ENCODE data around the gene DOLK. TPM values are rescaled to one million over a fixed set of nuclear protein-coding genes. Genes with fewer than 3 reads are reported as not detected.
"Not testable (repeated sequence)": the region's sequence is repeated elsewhere in the genome, so short reads cannot be mapped to it uniquely, and the experiment has no call there.

Gene DOLK
- total RNA-seq, 1 experiment from 2014 or later: 20.1 TPM

DNA sequence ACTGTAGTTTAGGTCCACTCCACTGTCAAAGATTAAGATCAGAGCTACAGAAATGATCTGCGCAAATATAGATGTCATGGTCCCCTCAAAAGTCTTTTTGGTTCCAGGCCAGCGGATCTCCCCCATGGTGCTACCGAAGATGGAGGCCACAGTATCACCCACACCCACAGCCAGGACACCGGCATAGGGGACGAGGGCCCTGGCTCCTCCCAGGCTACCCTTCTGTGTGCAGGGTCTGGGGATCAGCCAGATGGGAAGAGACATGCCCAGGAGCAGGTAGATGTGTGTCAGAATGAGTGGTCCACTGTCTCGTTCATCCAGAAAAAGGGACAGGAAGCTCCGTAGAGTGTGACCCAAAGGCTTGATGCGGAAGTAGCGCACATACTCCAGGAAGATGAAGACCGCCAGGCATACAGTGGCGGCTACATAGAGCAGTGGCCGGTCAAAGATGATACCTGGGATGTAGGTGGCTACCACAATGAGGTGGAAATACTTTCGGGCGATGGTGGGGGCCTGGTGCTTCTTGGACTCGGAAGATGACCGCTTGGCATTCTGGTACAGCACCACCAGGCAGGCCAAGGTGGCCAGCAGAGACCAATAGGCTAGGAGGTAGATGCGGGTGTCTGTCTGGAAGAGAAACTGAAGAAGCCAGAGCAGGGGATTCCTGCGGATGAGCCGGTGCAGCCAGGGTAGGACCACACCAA is 1.5 kb downstream of the DOLK start:
- Histone ChIP-seq H3K18ac (ENCODE audit: insufficient read length, low read depth, low read length) (no peak overlapping the region), H3K14ac (ENCODE audit: insufficient read depth, low read length) (no peak overlapping the region), H2BK5ac (ENCODE audit: insufficient read length, low read length) (no peak overlapping the region), H3K23ac (ENCODE audit: insufficient read length, low read depth, low read length) (no peak overlapping the region), H2BK15ac (ENCODE audit: low read depth, low read length) (no peak overlapping the region), H4K5ac (ENCODE audit: insufficient read length, low read depth, low read length) (no peak overlapping the region), H3K9ac (ENCODE audit: extremely low read depth, insufficient read length, low read length) (no peak overlapping the region), H2AK5ac (ENCODE audit: insufficient read length, low read length) (no peak overlapping the region), H4K20me1 (ENCODE audit: control insufficient read depth, insufficient read depth, insufficient read length) (peaks cover 4% of the 10 kb centered on the region), H3K79me1 (ENCODE audit: insufficient read depth, low read depth, low read length, poor library complexity, severe bottlenecking) (no peaks in the 10 kb centered on the region), H2AFZ (ENCODE audit: low read length) (no peak overlapping the region), H3T11ph (ENCODE audit: low read length) (no peak overlapping the region), H3K9me3 (ENCODE audit: control insufficient read depth, low read depth, low read length) (no peaks in the 10 kb centered on the region), H2BK120ac (ENCODE audit: low read depth, low read length, poor library complexity, severe bottlenecking) (no peak overlapping the region), H3K4ac (ENCODE audit: low read depth, low read length) (no peak overlapping the region), H3K79me2 (ENCODE audit: insufficient read depth, low read length) (no peaks in the 10 kb centered on the region; the same call in 1 of the 2 replicates), H2BK20ac (ENCODE audit: low read depth, low read length, poor library complexity, severe bottlenecking) (no peak overlapping the region), H3K4me2 (ENCODE audit: insufficient read depth, insufficient read length, low read length) (peak overlapping the region; percentile 53), H2BK12ac (ENCODE audit: insufficient read length, low read depth, low read length) (no peak overlapping the region), H4K91ac (ENCODE audit: insufficient read length, low read depth, low read length) (no peak overlapping the region), H4K8ac (replicated peaks; ENCODE audit: insufficient read length, low read depth, low read length) (no peak overlapping the region), H3K27ac (ENCODE audit: insufficient read length, low read depth, low read length) (no peak overlapping the region), H3K4me1 (ENCODE audit: insufficient read depth, low read length) (peaks cover 4% of the 10 kb centered on the region; the same call in 1 of the 2 replicates), H3K23me2 (ENCODE audit: insufficient read length, low read depth, low read length, poor library complexity, severe bottlenecking) (peaks cover 12% of the 10 kb centered on the region), H3K56ac (ENCODE audit: insufficient read length, low read depth, low read length) (no peak overlapping the region), H3K27me3 (ENCODE audit: insufficient read depth, low read length) (no peaks in the 10 kb centered on the region)
- no peak for DNase-seq
- Mint-ChIP-seq H3K27me3 (ENCODE audit: low read depth) (peaks cover 2% of the 10 kb centered on the region; the same call in 1 of the 2 replicates), H3K27ac (peak overlapping the region in 1 of 3 experiments; percentile 12; a peak in 2 of 7 replicates), H3K9me3 (no peaks in the 10 kb centered on the region), H3K4me1 (peaks cover 11 to 17% of the 10 kb centered on the region in 2 experiments), H3K4me3 (peak overlapping the region; percentile 98 to 99), H3K36me3 (ENCODE audit: insufficient read depth in 1 of 3, low read depth in 3 of 3) (peaks cover 12 to 29% (median 20%) of the 10 kb centered on the region in 3 experiments; a peak in 6 of 7 replicates)
- no CpG with 5 or more reads among the region's 19 CpGs for WGBS (ENCODE audit: extremely low coverage, insufficient read length, low lambda C conversion rate)
- TF ChIP-seq, protein P1, sequence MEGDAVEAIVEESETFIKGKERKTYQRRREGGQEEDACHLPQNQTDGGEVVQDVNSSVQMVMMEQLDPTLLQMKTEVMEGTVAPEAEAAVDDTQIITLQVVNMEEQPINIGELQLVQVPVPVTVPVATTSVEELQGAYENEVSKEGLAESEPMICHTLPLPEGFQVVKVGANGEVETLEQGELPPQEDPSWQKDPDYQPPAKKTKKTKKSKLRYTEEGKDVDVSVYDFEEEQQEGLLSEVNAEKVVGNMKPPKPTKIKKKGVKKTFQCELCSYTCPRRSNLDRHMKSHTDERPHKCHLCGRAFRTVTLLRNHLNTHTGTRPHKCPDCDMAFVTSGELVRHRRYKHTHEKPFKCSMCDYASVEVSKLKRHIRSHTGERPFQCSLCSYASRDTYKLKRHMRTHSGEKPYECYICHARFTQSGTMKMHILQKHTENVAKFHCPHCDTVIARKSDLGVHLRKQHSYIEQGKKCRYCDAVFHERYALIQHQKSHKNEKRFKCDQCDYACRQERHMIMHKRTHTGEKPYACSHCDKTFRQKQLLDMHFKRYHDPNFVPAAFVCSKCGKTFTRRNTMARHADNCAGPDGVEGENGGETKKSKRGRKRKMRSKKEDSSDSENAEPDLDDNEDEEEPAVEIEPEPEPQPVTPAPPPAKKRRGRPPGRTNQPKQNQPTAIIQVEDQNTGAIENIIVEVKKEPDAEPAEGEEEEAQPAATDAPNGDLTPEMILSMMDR (conservative IDR thresholded peaks at IDR 0.05): no peak

DNA sequence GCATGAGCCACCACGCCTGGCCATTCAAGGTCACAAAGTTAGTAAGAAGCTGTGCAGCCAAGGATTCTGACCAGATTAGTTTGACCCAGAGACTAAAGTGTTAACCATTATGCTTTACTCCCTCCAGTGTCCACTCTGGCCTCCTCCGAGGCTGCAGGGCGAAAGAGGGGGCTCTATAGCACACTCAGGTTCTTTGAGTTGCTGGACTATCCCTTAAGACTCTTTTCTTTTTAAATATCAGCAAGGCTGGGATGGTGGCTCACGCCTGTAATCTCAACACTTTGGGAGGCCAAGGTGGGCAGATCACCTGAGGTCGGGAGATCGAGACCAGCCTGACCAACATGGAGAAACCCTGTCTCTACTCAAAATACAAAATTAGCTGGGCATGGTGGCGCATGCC is 2.4 kb downstream of the DOLK start:
- H3K9me3 Mint-ChIP-seq: not testable (repeated sequence)

More for the DNA sequence above, 2.4 kb downstream of the DOLK start:
- H3K4ac ChIP-seq (ENCODE audit: low read depth, low read length); H4K20me1 ChIP-seq (ENCODE audit: control insufficient read depth, insufficient read depth, insufficient read length); H3K9me3 ChIP-seq (ENCODE audit: control insufficient read depth, low read depth, low read length); H3K18ac ChIP-seq (ENCODE audit: insufficient read length, low read depth, low read length); H3K14ac ChIP-seq (ENCODE audit: insufficient read depth, low read length); H3T11ph ChIP-seq (ENCODE audit: low read length); H4K5ac ChIP-seq (ENCODE audit: insufficient read length, low read depth, low read length); H2BK15ac ChIP-seq (ENCODE audit: low read depth, low read length); H3K79me1 ChIP-seq (ENCODE audit: insufficient read depth, low read depth, low read length, poor library complexity, severe bottlenecking); H2BK12ac ChIP-seq (ENCODE audit: insufficient read length, low read depth, low read length); H3K27me3 ChIP-seq (ENCODE audit: insufficient read depth, low read length); H3K4me1 ChIP-seq (ENCODE audit: insufficient read depth, low read length); H3K56ac ChIP-seq (ENCODE audit: insufficient read length, low read depth, low read length); DNase-seq; H3K27me3 Mint-ChIP-seq (ENCODE audit: low read depth); H3K9ac ChIP-seq (ENCODE audit: extremely low read depth, insufficient read length, low read length); H2BK5ac ChIP-seq (ENCODE audit: insufficient read length, low read length); H2BK20ac ChIP-seq (ENCODE audit: low read depth, low read length, poor library complexity, severe bottlenecking); H4K8ac ChIP-seq (replicated peaks; ENCODE audit: insufficient read length, low read depth, low read length); H4K91ac ChIP-seq (ENCODE audit: insufficient read length, low read depth, low read length); H3K23ac ChIP-seq (ENCODE audit: insufficient read length, low read depth, low read length); H3K27ac ChIP-seq (ENCODE audit: insufficient read length, low read depth, low read length); H2AFZ ChIP-seq (ENCODE audit: low read length); H2BK120ac ChIP-seq (ENCODE audit: low read depth, low read length, poor library complexity, severe bottlenecking); H3K4me3 Mint-ChIP-seq; H3K79me2 ChIP-seq (ENCODE audit: insufficient read depth, low read length); H2AK5ac ChIP-seq (ENCODE audit: insufficient read length, low read length); H3K27ac Mint-ChIP-seq; H3K4me2 ChIP-seq (ENCODE audit: insufficient read depth, insufficient read length, low read length): not testable (repeated sequence)
- H3K4me1 Mint-ChIP-seq: peaks cover 11 to 17% of the 10 kb centered on the region in 2 experiments
- WGBS (ENCODE audit: extremely low coverage, insufficient read length, low lambda C conversion rate): no CpG with 5 or more reads among the region's 7 CpGs
- H3K36me3 Mint-ChIP-seq (ENCODE audit: insufficient read depth in 1 of 3, low read depth in 3 of 3): peaks cover 11 to 19% (median 12%) of the 10 kb centered on the region in 3 experiments
- peaks cover 12% of the 10 kb centered on the region for H3K23me2 ChIP-seq (ENCODE audit: insufficient read length, low read depth, low read length, poor library complexity, severe bottlenecking)
